Measurements from ENCODE around the gene NME3.

NME3 gene

GRCh38 chr16:1724491-1724890 lies 46.9 kb downstream of the NME3 start:
- no peak for DNase-seq (ENCODE audit: low spot score)

- DNase-seq (ENCODE audit: low spot score) = peak; percentile 54
Measured at GRCh38 chr16:1723450-1724147, 47.7 kb downstream of the NME3 start.

- DNase-seq (ENCODE audit: low spot score) = no peak
Measured at GRCh38 chr16:1721372-1721771, 50.0 kb downstream of the NME3 start.

Measured in CD4-positive, alpha-beta T cell treated with Interleukin-2 at 100 ng/mL for 4 hours (primary cell).